ENCODE measurements around the gene FAM110A. TPM values are rescaled to one million over a fixed set of nuclear protein-coding genes. Genes with fewer than 3 reads are reported as not detected.

FAM110A gene
- total and polyA plus RNA-seq, 9 of the 15 experiments (the other 6 are each of a cell fraction or from before 2014, with no cell fraction given): 0.73 to 15.5 (median 3.6) TPM

- TF ChIP-seq SIN3A (IDR thresholded peaks at IDR 0.05; ENCODE audit: borderline replicate concordance in 2 of 2, control insufficient read depth in 1 of 2, low read depth in 2 of 2, low read length in 2 of 2) (no peak), MLX (CRISPR knock-in tag; conservative IDR thresholded peaks at IDR 0.05) (no peak), SRSF7 (optimal IDR thresholded peaks at IDR 0.05; ENCODE audit: low read depth, low read length) (no peak), PURB (CRISPR knock-in tag; IDR thresholded peaks at IDR 0.05; ENCODE audit: low read depth) (no peak), ZNF583 (CRISPR knock-in tag; IDR thresholded peaks at IDR 0.05) (no peak), FIP1L1 (IDR thresholded peaks at IDR 0.05; ENCODE audit: low read depth, low read length, poor library complexity, severe bottlenecking) (no peak), RBBP5 (IDR thresholded peaks at IDR 0.05; ENCODE audit: borderline replicate concordance, insufficient read depth, low read length, poor library complexity, severe bottlenecking) (peak; percentile 40), ZNF639 (CRISPR knock-in tag; conservative IDR thresholded peaks at IDR 0.05 in 1 of 2, IDR thresholded peaks at IDR 0.05 in 1 of 2) (peak in 1 of 2 experiments; percentile 60; a peak in 2 of 4 replicates), DMBX1 (CRISPR knock-in tag; IDR thresholded peaks at IDR 0.05; ENCODE audit: borderline replicate concordance) (peak; percentile 77), CEBPG (CRISPR knock-in tag; IDR thresholded peaks at IDR 0.05) (no peak), CEBPG (tag; conservative IDR thresholded peaks at IDR 0.05 in 1 of 2, IDR thresholded peaks at IDR 0.05 in 1 of 2) (no peak), SRF (CRISPR knock-in tag; IDR thresholded peaks at IDR 0.05) (no peak), ZNF41 (CRISPR knock-in tag; conservative IDR thresholded peaks at IDR 0.05) (no peak), SREBF1 (IDR thresholded peaks at IDR 0.05; ENCODE audit: borderline replicate concordance, low read depth, low read length) (no peak), FOXP1 (CRISPR knock-in tag; IDR thresholded peaks at IDR 0.05) (peak; percentile 91), STAT6 (CRISPR knock-in tag; IDR thresholded peaks at IDR 0.05) (no peak), GMEB1 (CRISPR knock-in tag; IDR thresholded peaks at IDR 0.05) (no peak), HLTF (IDR thresholded peaks at IDR 0.05) (no peak), SMAD1 (IDR thresholded peaks at IDR 0.05; ENCODE audit: low read depth, low read length, partially characterized antibody) (no peak), RBM22 (IDR thresholded peaks at IDR 0.05; ENCODE audit: low read depth, low read length, poor library complexity, severe bottlenecking) (no peak)
Measured at GRCh38 chr20:828987-829386, 4.5 kb upstream of the FAM110A start (continued).
